A673 (cell line): ENCODE measurements around the gene ASB3.

Experiments
- CTCF ChIP-seq: fragments of 300-800, 200-600 bp; sonication (generic); conservative IDR thresholded peaks from 2 replicates; pipeline ENCODE4 v1.5.1; 2017; ENCODE audit warnings: low read depth, mild to moderate bottlenecking, antibody characterized with exemption, low read length, moderate library complexity, mixed read lengths
- EZH2 ChIP-seq: fragments of 200-600 bp; sonication (generic); IDR thresholded peaks from 2 replicates; pipeline ENCODE4 v1.6.1; 2017; ENCODE audit warnings: borderline replicate concordance, low read depth, mild to moderate bottlenecking, mixed read lengths, antibody characterized with exemption, low read length; ENCODE audit not compliant: poor library complexity, severe bottlenecking

GRCh38 chr2:53820711-53821110 lies 34.0 kb upstream of the ASB3 start:
- TF ChIP-seq EZH2 (no peak), CTCF (no peak)
